ENCODE results near the gene SIRT2.

DNA sequence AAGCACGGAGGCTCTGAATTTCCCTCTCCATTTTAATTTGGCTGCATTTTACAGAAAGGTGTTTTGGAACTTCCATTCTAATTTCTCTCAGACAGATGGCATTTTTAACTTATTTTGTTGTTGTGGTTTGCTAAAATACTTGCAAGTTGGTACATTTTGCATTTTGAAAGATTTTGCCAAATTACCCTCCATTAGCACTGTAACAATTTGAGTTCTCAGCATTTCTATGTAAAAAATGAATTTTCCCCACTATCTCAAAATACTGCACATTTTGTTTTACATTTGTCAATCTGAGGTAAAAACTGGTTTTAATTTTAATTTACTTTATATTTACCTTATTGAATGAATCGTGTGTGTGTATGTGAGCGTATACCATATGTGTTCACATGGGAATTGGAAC, 42.6 kb downstream of the SIRT2 start:
- TF ChIP-seq, protein P1, sequence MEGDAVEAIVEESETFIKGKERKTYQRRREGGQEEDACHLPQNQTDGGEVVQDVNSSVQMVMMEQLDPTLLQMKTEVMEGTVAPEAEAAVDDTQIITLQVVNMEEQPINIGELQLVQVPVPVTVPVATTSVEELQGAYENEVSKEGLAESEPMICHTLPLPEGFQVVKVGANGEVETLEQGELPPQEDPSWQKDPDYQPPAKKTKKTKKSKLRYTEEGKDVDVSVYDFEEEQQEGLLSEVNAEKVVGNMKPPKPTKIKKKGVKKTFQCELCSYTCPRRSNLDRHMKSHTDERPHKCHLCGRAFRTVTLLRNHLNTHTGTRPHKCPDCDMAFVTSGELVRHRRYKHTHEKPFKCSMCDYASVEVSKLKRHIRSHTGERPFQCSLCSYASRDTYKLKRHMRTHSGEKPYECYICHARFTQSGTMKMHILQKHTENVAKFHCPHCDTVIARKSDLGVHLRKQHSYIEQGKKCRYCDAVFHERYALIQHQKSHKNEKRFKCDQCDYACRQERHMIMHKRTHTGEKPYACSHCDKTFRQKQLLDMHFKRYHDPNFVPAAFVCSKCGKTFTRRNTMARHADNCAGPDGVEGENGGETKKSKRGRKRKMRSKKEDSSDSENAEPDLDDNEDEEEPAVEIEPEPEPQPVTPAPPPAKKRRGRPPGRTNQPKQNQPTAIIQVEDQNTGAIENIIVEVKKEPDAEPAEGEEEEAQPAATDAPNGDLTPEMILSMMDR (IDR thresholded peaks at IDR 0.05; ENCODE audit: insufficient read depth, low read length), result no peak
- no peak for TF ChIP-seq POLR2AphosphoS5 (IDR thresholded peaks at IDR 0.05; ENCODE audit: low read depth)
- TF ChIP-seq, protein P2, sequence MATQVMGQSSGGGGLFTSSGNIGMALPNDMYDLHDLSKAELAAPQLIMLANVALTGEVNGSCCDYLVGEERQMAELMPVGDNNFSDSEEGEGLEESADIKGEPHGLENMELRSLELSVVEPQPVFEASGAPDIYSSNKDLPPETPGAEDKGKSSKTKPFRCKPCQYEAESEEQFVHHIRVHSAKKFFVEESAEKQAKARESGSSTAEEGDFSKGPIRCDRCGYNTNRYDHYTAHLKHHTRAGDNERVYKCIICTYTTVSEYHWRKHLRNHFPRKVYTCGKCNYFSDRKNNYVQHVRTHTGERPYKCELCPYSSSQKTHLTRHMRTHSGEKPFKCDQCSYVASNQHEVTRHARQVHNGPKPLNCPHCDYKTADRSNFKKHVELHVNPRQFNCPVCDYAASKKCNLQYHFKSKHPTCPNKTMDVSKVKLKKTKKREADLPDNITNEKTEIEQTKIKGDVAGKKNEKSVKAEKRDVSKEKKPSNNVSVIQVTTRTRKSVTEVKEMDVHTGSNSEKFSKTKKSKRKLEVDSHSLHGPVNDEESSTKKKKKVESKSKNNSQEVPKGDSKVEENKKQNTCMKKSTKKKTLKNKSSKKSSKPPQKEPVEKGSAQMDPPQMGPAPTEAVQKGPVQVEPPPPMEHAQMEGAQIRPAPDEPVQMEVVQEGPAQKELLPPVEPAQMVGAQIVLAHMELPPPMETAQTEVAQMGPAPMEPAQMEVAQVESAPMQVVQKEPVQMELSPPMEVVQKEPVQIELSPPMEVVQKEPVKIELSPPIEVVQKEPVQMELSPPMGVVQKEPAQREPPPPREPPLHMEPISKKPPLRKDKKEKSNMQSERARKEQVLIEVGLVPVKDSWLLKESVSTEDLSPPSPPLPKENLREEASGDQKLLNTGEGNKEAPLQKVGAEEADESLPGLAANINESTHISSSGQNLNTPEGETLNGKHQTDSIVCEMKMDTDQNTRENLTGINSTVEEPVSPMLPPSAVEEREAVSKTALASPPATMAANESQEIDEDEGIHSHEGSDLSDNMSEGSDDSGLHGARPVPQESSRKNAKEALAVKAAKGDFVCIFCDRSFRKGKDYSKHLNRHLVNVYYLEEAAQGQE (IDR thresholded peaks at IDR 0.05; ENCODE audit: insufficient replicate concordance, low read depth), result no peak

Measured in HL-60 (cell line).